GM18498 (cell line): ENCODE results near the gene CCDC180.
"Not testable (repeated sequence)": the region's sequence is repeated elsewhere in the genome, so short reads cannot be mapped to it uniquely, and the experiment has no call there.

Source experiments
- ATAC-seq: cut with Tn5 transposase; IDR thresholded peaks from one replicate; pipeline ENCODE4 v1.9.1; 2021; ENCODE audit warnings: mild to moderate bottlenecking, moderate library complexity; ENCODE audit not compliant: unreplicated experiment

CCDC180 gene

DNA sequence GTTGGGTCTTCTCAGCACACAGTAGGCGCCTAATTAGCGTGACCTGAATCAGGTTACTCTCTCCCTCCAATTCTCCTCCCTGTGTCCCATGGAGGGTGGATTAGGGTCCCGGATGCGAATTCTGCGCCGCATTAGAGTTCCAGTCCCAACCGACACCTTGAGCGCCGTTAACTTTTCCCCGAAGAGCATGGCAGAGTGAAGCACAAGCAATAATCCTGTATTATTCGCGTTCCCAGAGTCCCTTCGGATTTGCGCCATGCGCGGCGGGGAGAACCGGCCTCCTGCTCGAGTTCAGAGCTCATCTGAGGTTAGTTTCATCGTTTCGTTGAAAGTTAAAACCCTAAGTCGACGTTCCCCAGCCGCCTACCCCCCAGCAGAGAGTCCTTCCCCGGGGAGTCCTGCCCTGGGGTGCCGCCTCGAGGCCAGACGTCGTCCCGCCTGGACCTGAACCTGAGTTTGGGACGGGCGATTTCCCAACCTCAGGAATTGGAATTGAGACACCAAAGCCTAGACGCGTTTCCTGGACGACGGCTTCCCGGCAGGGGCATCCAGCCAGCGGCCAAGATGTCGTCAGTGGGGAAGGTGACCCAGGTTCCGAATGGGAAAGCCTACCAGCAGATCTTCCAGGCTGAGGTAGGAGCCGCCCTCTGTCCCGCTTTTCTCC is at the start of gene CCDC180:
Gene CCDC180, plus strand, starts transcription at position 160 of the 664 bp plus-strand sequence. Its CDS starts 405 bp downstream, at position 565.
- no peak for ATAC-seq

GRCh38 chr9:97259834-97260514 is 47.5 kb upstream of the CCDC180 start:
- ATAC-seq = not testable (repeated sequence)

- no peak for ATAC-seq
Measured at GRCh38 chr9:97271292-97271691, 36.2 kb upstream of the CCDC180 start.

- no peak for ATAC-seq
Measured at GRCh38 chr9:97272072-97272471, 35.4 kb upstream of the CCDC180 start.

DNA sequence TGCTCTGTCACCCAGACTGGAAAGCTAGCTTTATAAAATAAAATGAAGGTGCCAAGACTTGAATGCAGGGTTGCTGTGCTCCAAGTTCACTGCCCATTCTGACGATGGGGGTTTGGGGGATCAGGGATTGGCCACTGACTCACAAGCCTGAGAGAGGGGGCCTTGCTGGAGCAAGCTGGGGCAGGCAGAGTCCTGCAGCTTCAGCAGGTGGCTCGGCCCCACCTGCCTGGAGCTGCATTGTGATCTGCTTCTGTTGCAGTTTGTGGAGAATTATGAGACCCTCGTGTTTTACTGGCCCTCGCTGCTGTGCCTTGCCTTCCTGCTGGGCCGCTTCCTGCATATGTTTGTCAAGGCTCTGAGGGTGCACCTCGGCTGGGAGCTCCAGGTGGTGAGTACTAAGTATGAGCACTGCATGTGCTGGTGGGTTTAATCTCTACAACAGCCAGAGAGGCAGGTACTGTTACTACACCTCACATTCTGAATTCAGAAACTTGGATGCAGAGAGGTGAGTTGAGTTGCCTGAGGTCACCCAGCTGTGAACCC is 31.1 kb upstream of the CCDC180 start:
- no peak for ATAC-seq

- ATAC-seq = no peak
Measured at GRCh38 chr9:97277953-97278352, 29.5 kb upstream of the CCDC180 start.

DNA sequence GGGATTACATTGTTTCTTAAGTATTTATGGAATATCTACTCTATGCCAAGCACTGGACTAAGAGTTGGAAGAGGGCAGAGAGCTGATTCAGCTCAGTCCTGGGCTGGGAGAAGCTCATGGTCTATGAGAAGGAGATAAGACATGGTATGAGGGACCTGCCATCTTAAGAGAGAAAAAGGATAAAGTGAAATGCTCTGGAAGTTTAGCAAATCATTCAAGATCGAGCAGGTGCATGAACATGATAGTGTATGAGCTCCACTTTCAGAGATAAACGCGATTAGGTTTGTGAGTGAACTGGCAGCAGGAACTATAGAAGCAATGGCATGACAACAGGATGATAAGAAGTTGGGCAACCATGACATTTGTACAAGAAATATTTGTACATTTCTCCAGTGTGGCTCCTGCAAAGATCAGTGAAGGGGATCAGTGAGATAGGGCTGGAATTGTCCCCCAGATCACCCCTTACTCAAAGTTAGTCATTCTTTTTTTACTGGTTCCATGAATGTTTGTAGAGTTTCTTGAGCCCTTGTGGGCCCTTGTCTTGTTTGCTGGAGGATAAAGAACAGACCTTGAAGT is 26.6 kb upstream of the CCDC180 start:
- ATAC-seq = no peak

- ATAC-seq = no peak
Measured at GRCh38 chr9:97283768-97284167, 23.7 kb upstream of the CCDC180 start.

DNA sequence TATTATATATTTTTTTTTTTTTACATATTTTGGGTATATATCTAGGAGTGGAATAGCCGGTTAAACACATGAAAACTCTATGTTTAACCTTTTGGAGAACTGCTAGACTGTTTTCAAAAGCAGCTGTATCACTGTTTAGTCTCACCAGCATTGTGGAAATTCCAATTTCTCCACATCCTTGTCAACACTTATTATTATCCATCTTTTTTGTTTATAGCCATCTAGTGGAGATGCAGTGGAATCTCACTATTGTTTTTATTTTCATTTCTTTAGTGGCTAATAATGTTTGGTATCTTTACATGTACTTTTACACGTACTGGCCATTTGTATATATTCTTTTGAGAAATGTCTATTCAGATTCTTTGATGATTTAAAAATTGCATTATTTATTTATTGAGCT is 22.7 kb upstream of the CCDC180 start:
- ATAC-seq = no peak

DNA sequence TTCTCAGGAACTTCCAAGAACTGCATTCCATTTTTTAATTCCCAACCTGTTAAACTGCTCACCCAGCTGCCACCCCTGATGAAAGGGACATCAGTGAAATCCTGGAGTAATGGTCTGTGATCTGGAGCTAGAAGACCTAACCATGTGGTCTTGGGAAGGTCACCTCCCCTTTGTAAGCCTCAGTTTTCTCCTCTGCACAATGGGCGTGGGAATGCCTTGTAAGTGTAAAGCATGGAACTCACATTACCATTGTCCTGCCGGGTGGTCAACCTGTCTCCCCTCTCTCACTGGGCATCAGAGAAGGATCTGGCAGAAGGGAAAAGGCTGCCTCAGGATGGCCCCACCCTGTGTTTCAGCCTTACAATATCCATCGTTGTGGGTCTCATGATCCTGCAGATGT is 15.3 kb upstream of the CCDC180 start:
- ATAC-seq = no peak

DNA sequence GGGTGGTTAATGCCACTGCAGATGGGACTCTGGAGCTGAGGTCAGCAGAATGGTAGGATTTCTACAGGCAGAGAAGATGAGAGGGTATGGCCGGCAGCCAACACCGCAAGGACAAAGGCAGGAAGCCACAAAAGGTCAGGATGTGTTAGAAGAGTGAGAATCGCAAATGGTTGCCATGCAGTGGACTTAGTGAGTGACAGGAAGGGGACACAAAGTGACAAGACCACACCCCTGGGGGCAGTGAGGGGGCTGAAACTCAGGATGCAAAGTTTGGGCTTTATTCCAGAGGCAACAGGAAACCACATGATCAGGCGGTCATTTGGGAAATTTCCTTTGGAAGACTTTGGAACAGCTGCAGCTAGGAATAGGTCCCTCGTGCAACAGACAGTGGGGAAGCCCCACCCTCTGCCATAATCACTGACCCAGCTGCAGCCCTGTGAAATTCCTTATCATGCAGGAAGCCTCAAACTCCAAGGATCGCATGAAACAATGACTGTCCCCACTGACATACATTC is 14.2 kb upstream of the CCDC180 start:
- ATAC-seq = no peak

GRCh38 chr9:97293818-97294217 is 13.6 kb upstream of the CCDC180 start:
- no peak for ATAC-seq

- no peak for ATAC-seq
Measured at GRCh38 chr9:97297889-97298288, 9.6 kb upstream of the CCDC180 start.

DNA sequence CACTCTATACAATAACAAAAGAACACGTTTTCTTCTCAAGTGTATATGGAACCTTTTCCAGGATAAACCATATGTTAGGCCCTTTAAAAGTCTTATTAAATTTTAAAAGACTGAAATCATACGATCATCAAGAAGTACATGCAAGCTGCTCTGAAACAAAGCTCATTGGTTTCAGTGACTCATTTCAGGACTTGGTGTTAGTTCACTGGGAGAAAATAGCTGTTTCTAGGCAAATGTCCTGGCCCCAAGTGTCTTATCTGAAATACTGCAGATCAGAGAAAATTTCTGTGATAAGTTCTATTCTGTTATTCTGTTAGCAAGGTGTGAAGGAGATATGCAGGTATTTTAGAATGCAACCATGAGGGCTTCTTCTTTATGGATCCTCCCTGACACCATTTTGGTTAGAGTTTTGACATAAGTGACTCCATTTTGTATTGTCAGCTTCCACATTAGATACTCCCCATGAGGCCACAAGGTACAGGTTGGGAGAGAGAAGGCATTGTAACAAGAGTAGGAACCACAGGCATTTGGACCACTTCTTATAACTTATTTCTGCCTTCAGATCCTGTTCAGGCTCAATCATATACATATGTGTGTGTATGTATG is 7.5 kb upstream of the CCDC180 start:
- peak; percentile 59 for ATAC-seq

- ATAC-seq = no peak
Measured at GRCh38 chr9:97300586-97300985, 6.9 kb upstream of the CCDC180 start.

GRCh38 chr9:97301974-97302373 is 5.5 kb upstream of the CCDC180 start:
- ATAC-seq = no peak

- ATAC-seq = no peak
Measured at GRCh38 chr9:97304586-97304985, 2.9 kb upstream of the CCDC180 start.

DNA sequence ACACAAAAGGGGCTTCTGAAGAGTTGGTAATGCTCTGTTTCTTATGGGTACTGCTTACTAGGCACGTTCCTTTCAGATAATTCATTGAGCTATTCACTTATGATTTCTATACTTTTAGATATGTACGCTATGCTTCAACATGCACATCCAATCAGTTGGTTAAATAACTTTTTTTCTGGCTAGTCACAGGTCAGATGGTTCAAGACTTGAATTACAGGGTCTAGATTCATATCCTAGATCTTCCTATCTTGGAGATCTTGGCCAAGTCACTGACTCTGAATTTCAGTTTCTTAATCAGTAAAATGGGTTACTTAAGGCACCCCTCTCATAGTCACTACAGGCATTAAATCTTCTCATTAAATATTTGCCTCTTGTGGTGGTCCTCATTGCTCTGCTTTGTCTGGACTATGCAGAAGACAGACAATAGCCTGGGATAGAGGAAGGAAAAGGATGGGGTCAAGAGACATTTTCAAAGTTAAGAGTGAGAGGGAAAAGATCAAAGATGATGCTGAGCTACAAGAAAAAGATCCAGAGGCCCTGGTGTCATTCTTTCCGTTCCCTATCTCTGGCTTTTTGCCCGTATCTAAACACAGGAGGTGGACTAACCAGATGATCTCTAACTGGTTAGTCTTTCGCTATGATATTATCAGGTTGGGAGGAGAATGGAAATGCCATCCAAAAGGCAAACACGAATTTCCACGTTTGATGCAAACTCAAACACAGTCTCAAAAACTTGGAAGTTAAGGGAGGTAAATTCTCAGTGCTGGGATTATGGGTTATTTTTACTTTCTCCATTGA is 1.8 kb upstream of the CCDC180 start:
- no peak for ATAC-seq

- ATAC-seq = no peak
Measured at GRCh38 chr9:97307091-97307490, 368 bp upstream of the CCDC180 start.

GRCh38 chr9:97309260-97309659 is 1.8 kb downstream of the CCDC180 start:
- no peak for ATAC-seq

DNA sequence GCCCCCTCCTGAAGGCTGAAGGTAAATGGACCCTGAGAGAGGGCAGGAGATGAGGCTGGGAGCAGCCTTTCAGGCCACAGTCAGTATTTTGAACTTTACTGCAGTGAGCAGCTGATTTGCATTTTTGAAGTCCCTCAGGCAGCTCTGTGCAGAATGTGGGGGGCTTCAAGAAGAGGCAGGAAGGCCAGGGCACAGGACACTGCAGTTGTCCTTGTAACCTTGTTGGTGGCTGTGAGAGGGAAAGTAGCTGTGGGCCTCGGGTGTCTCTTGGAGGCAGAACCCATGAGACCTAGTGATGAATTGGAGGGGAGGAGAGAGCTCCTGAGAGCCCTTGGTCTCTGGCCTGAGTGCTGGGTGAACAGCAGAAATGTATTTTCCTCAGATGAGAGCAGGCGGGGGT is 2.6 kb downstream of the CCDC180 start:
- ATAC-seq = no peak
